HG03442 (cell line): ENCODE data around the gene FLNB.
"Not testable (repeated sequence)": the region's sequence is repeated elsewhere in the genome, so short reads cannot be mapped to it uniquely, and the experiment has no call there.

Source experiments
- ATAC-seq: cut with Tn5 transposase; IDR thresholded peaks from one replicate; pipeline ENCODE4 v1.9.1; 2021; ENCODE audit warnings: mild to moderate bottlenecking, moderate library complexity; ENCODE audit not compliant: unreplicated experiment

Gene FLNB

GRCh38 chr3:58197588-58197987 is 189.4 kb downstream of the FLNB start:
- ATAC-seq = no peak

GRCh38 chr3:58198362-58198761 is 190.1 kb downstream of the FLNB start:
- ATAC-seq = no peak

DNA sequence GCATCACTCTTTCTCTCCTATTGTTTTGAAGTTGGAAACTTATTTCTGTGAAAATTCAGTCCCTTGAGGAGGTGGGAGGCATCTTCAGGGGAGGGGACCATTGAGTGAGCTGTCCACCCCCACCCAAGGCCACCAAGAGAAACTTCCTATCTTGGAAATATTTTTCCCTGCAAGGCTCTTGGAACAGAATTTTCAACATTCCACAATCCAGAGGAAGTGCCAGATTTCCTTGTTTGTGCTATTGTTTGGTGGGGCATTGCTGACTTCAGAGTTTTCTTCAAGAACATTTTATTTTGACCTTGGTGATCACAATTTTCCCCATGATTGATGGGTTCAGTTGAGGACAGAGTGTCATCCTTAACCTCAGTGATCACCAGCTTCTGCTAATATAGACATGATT is 190.6 kb downstream of the FLNB start:
- no peak for ATAC-seq

- no peak for ATAC-seq
Observed at GRCh38 chr3:58200121-58200709, 192.0 kb downstream of the FLNB start.

DNA sequence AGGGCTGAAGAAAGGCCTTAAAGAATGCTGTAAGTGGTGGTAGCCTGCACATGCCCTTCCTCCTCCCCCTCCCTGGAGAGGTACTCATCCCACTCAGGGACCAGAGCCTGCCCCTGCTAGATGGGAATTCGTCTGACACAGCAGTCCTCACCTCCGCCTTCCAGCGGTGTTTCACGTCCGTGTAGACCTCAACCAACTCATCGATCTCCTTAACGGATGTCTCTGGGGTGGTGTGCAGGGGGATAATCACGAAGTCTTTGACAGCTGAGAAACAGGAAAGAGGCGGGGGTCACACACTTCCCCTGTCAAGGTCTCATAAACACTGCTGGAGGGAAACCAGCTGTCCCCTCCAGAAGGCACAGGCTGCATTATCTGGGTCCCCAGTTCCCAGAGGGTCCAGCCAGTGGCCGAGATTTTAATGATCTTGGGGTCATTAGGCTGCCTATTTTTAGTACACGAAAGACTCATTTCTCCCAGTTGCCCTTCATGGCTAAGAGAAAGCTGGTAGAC is 192.7 kb downstream of the FLNB start:
- ATAC-seq = no peak

DNA sequence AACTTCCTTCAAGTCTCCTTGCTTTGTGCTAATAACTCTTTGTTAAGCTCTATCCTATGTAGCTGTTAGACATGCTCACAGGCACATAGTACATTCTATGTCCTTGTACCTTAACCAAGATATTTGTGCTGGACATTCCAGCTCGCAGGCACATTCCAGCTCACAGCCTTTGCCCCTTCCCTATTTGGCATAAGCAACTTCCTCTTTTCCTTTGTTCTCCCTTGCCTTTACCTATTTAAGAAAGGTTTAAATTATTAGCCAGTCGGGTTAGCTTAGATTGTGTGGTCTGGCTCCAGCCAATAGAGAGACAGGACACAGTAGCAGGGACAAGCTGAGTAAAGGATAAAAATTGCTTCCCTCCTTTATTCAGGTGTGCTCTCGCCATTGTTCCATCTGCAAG is 193.2 kb downstream of the FLNB start:
- not testable (repeated sequence) for ATAC-seq

- peak; percentile 79 for ATAC-seq
Observed at GRCh38 chr3:58202917-58203360, 194.7 kb downstream of the FLNB start.

GRCh38 chr3:58203541-58203940 is 195.3 kb downstream of the FLNB start:
- ATAC-seq = no peak

- ATAC-seq = no peak
Observed at GRCh38 chr3:58204720-58205119, 196.5 kb downstream of the FLNB start.

DNA sequence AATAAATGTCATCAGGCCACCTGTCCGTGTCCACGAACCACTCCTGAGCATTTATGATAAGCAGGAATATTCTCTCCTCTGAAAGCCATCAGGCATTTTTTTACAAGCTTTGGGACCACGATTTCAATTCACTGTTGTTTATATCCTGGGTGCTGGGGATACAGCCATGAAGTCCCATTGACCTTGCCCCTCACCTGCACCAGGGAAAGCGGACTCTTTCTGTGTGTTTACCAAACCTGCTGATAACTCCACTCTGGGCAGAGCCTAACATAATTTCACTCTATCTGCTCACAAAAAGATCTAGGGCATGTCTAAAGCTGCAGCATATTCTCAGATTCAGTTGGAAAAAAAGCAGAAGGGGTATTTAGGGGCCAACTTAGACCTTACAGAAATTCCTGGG is 197.8 kb downstream of the FLNB start:
- ATAC-seq = no peak

GRCh38 chr3:58206406-58207011 is 198.3 kb downstream of the FLNB start:
- ATAC-seq = no peak

- no peak for ATAC-seq
Observed at GRCh38 chr3:58207954-58208353, 199.7 kb downstream of the FLNB start.

- ATAC-seq = no peak
Observed at GRCh38 chr3:58209933-58210332, 201.7 kb downstream of the FLNB start.

DNA sequence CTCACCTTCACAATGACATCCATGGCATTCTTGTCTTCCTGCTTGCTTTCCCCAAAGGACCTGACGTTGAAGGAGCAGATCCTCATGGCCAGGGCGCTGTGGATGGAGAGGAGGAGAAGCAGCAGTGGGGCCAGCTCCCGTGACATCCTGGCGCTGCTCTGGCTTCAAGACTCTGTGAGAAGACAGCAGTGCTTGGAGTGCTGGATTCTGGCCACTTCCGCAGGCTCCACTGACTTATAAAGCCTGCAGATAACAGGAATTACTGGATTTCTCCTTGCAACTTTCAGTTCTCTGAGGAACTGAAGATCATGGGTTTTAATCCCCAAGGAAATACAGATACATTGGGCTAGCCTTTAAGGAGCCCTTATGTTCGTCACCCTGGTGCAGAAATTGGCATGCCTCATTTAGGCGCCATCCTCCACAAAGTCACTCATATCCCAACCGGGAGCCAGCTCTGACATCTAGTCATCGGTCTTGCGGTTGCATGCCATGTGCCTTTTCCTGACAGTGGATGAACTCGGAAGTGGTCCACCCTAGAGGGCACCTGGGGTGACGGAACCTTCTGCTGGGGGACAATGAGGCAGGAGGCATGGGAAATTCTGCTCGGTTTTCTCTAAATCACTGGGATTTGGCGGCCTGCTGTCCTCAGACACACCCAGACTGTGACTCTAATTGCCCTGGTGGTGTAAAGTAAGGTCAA is 202.7 kb downstream of the FLNB start, which contains the start of gene DNASE1L3:
TSS of gene DNASE1L3 (minus strand) at position 212 of the 700 bp plus-strand sequence. CDS start at position 146, 66 bp downstream.
- ATAC-seq = no peak

- peak; percentile 71 for ATAC-seq
Observed at GRCh38 chr3:58214484-58215316, 206.5 kb downstream of the FLNB start.

GRCh38 chr3:58215317-58216025 is 207.2 kb downstream of the FLNB start:
- peak; percentile 1 for ATAC-seq

DNA sequence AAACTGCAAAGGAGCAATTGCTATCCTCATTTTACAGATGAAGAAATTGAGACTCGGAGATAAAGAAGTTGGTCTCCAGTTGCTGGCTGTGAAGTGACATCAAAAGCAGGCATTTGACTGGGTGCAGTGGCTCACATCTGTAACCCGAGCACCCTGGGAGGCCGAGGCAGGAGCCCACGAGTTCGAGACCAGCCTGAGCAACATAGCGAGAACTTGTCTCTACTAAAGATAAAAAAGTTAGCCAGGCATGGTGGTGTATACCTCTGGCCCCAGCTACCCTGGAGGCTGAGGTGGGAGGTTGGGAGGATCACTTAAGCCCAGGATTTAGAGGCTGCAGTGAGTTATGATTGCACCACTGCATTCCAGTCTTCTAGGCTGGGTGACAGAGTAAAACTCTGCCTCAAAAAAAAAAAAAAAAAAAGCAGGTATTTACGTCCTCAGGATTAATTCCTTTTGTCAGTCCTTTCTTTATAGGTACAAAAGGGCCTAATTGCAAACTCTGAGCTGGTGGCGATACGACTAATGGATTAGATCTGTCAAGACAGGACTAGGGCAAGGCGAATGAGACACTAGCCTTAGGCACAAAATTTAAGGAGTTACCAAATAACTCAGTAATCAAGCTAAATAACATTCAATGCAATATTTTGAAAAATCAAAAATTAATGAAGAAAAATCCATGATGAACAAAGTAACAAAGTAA is 208.4 kb downstream of the FLNB start:
- no peak for ATAC-seq

- ATAC-seq = peak; percentile 33
Observed at GRCh38 chr3:58217209-58217811, 209.1 kb downstream of the FLNB start.

GRCh38 chr3:58218904-58219303 is 210.7 kb downstream of the FLNB start:
- ATAC-seq = no peak
